T-helper 1 cell treated with Interleukin-12 subunit alpha and Interleukin-12 subunit beta and Interleukin-4 antibody, amounts not matched to agents 30 μg/mL and 1 μg/mL, for 36 hours (primary cell): Measurements from ENCODE around the gene POLR2J.

Source experiments
- H3K27ac Mint-ChIP-seq: one replicate; pipeline ENCODE4 v1.8.0; 2021; ENCODE audit warnings: mild to moderate bottlenecking, mixed read lengths
- H3K27me3 Mint-ChIP-seq: one replicate; pipeline ENCODE4 v1.8.0; 2021; ENCODE audit warnings: low read depth, mixed read lengths
- H3K36me3 Mint-ChIP-seq: one replicate; pipeline ENCODE4 v1.8.0; 2021; ENCODE audit warnings: low read depth, mixed read lengths
- H3K4me1 Mint-ChIP-seq: one replicate; pipeline ENCODE4 v1.8.0; 2021; ENCODE audit warnings: low read depth, mixed read lengths
- H3K4me3 Mint-ChIP-seq: one replicate; pipeline ENCODE4 v1.8.0; 2021; ENCODE audit warnings: mild to moderate bottlenecking, moderate library complexity, mixed read lengths
- H3K9me3 Mint-ChIP-seq: one replicate; pipeline ENCODE4 v1.8.0; 2021; ENCODE audit warnings: mixed read lengths

The POLR2J gene

DNA sequence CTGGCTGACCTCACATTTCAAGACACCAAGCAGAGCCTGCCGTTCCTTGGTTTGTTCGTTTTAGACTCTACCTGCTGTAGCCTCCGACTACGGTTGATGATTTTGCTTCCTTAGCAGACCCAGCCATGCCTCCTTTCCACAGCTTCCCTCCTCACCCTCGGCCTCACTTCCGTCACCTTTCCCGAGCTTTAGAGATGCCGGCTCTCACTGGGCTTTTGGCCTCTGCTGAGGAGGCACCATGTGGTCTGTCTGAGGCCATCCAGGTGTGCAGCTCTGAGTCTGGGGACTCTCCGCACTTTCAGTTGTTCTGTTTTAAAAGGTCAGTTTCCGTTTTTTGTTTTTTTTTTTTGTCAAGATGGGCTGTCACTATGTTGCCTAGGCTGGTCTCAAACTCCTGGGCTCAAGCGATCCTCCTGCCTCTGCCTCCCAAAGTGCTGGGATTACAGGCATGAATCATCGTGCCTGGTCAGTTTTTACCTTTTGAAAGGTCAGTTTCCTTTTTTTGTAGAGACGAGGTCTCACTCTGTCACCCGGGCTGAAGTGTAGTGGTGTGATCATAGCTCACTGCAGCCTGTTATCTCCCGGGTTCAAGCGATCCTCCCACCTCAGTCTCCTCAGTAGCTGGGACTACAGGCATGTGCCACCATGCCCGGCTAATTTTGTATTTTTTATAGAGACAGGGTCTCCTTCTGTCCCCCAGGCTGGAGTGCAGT lies 33.6 kb downstream of the POLR2J start:
- H3K4me1 Mint-ChIP-seq, result peaks cover 2% of the 10 kb centered on the region
- no peaks in the 10 kb centered on the region for H3K27me3 Mint-ChIP-seq
- H3K27ac Mint-ChIP-seq, result peak overlapping the region; percentile 18
- no peak overlapping the region for H3K4me3 Mint-ChIP-seq
- peaks cover 17% of the 10 kb centered on the region for H3K36me3 Mint-ChIP-seq
- no peaks in the 10 kb centered on the region for H3K9me3 Mint-ChIP-seq

DNA sequence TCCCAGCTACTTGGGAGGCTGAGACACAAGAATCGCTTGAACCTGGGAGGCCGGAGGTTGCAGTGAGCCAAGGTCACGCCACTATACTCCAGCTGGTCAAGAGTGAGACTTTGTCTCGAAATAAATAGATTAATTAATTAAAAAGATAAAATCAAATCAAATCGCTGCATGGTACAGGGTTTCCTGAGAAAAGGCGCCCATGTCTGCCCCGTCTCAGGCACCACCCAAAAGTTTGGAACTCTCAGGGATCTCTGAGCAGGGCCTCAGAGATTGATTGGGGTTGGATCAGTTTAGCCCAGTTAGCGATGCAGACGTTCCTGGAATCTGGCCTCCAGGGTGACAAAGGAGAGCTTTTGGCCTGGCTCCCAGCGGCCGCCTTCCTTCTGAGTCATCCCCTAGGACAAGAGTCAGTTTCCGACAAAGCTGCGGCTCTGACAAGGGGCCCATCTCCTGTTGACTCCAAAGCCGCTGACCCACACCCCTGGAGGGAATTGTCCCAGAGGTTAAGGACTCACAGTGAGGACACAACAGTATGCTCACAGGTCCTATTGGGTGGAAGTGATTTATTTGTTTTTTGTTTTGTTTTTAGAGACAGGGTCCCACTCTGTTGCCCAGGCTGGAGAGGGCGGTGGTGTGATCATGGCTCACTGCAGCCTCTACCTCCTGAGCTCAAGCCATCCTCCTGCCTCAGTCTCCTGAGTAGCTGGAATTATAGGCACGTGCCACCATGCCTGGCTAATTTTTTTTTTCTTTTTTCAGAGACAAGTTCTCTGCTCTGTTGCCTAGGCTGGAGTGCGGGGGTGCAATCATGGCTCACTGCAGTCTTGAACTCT lies 38.5 kb downstream of the POLR2J start:
- Mint-ChIP-seq H3K4me1 (peaks cover 11% of the 10 kb centered on the region), H3K9me3 (no peaks in the 10 kb centered on the region), H3K36me3 (peaks cover 14% of the 10 kb centered on the region), H3K4me3 (no peak overlapping the region), H3K27me3 (no peaks in the 10 kb centered on the region), H3K27ac (no peak overlapping the region)

DNA sequence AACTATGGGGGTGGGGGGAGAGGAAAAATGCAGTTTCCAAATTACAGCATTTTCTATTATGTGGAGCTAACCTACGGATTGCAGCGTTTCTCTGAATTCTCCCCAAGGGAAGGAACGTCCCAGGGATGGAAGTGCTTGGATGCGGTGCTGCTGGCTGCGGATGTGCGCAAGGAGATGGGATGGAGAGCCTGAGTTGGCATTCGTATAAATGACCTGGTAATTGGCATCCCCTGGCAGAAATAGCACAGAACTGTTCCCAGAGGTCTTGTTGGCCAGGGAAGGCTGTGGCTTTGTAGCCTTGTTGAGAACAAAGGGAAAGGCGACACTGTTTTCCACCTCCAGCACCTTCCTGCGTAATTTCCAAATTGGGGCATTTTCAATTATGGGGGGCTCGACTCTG lies 42.6 kb downstream of the POLR2J start:
- H3K4me1 Mint-ChIP-seq, result peaks cover 27% of the 10 kb centered on the region
- peaks cover 8% of the 10 kb centered on the region for H3K36me3 Mint-ChIP-seq
- no peaks in the 10 kb centered on the region for H3K9me3 Mint-ChIP-seq
- H3K27me3 Mint-ChIP-seq, result no peaks in the 10 kb centered on the region
- peak overlapping the region; percentile 56 for H3K4me3 Mint-ChIP-seq
- H3K27ac Mint-ChIP-seq, result no peak overlapping the region

DNA sequence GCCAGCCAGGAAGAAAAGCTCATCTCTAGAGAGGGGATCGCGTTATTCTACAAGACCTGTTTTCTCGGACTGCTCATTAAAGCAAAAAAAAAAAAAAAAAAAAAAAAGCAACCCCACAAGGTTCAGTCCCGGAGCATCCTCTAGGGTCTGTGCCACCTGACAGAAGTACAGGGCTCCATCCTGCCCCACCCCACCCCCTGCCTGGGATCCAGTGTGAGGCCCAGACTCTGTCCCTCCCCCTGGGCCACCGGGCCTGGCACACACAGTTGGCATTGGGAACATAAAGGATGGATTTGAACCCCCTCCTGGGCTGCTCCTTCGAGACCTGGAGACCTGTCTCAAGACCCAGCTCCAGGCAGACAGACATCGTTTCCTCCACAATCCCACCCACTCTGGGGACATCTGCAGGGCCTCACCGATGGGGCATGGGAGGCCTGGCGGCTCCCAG lies 44.7 kb downstream of the POLR2J start:
- Mint-ChIP-seq H3K27me3 (no peaks in the 10 kb centered on the region), H3K27ac (peak overlapping the region; percentile 81), H3K36me3 (peaks cover 11% of the 10 kb centered on the region), H3K4me1 (peaks cover 43% of the 10 kb centered on the region), H3K4me3 (peak overlapping the region; percentile 90), H3K9me3 (no peaks in the 10 kb centered on the region)

DNA sequence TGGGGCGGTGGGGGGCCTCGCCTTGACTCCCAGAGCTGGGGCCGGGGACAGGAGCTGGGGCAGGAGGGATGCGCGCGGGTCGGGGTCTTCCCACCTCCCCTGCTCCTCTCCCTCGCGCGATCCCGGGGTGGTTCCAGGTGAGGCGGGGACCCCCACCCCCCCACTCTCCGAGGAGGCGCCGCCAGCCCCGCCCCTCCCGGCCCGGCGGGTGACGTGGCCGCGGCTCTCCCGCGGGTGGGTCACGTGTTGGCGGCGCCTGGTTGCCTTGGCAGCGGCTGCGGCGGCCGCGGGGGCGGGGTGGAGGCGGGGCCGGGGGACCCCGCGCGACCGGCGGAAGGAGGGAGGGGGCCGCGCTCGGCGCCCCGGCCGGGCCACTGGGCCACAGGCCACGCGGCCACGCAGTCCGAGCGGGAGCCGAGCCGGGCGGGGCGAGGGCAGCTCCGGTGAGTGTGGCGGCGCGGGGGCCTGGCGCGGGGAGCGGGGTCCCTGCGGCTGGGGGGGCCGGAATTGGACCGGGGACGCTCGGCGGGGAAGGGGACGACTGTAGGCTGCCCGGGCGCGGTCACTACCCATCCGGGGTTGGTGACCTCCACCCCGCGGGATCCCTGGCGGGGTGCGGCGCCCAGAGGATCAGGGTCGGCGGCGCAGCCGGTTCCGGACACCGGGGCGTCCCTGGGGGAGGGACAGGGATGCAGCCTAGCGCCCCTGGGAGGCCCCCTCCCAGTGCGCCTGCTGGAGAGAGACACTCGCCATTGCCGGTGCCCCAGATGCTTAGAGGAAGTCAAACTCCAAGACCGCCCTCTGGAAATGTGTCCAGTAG lies 45.3 kb downstream of the POLR2J start, which contains the start of gene ORAI2:
Gene ORAI2, plus strand, starts transcription at position 357 of the 820 bp plus-strand sequence. CDS start 5,382 bp downstream, outside the sequence.
- peaks cover 11% of the 10 kb centered on the region for H3K36me3 Mint-ChIP-seq
- no peaks in the 10 kb centered on the region for H3K9me3 Mint-ChIP-seq
- H3K4me3 Mint-ChIP-seq, result peak within 1 kb of the TSS; percentile 90
- H3K4me1 Mint-ChIP-seq, result peaks cover 44% of the 10 kb centered on the region
- peak within 1 kb of the TSS; percentile 96 for H3K27ac Mint-ChIP-seq
- H3K27me3 Mint-ChIP-seq, result no peaks in the 10 kb centered on the region

DNA sequence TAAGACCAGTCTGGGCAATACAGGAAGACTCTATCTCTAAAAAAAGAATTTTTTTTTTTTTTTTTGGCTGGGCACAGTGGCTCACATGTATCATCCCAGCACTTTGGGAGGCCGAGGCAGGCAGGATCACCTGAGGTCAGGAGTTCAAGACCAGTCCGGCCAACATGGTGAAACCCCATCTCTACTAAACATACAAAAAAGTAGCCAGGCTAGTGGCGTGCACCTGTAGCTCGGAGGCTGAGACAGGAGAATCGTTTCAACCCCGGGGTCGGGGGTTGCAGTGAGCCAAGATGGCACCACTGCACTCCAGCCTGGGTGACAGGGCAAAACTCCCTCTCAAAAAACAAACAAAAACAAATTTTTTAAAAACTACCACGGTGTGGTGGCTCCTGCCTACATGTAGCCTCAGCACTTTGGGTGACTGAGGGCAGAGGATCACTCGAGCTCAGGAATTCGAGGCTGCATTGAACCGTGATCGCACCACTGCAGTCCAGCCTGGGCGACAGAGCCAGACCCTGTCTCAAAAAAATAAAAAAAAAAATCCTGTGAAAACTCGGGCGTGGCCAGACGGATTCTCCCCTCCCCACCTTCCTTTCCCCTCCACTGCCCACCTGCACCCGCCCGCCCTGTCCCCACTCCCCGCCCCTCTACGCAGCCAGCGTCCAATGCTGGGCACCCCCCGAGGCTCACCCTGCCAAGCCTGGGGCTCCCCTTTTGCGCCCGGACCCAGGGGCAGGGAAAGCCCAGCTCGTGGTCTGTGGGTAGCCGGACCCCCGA lies 46.1 kb downstream of the POLR2J start:
- peak overlapping the region; percentile 75 for H3K4me3 Mint-ChIP-seq
- peaks cover 11% of the 10 kb centered on the region for H3K36me3 Mint-ChIP-seq
- H3K27me3 Mint-ChIP-seq, result no peaks in the 10 kb centered on the region
- H3K27ac Mint-ChIP-seq, result peak overlapping the region; percentile 96
- H3K9me3 Mint-ChIP-seq, result no peaks in the 10 kb centered on the region
- peaks cover 48% of the 10 kb centered on the region for H3K4me1 Mint-ChIP-seq

DNA sequence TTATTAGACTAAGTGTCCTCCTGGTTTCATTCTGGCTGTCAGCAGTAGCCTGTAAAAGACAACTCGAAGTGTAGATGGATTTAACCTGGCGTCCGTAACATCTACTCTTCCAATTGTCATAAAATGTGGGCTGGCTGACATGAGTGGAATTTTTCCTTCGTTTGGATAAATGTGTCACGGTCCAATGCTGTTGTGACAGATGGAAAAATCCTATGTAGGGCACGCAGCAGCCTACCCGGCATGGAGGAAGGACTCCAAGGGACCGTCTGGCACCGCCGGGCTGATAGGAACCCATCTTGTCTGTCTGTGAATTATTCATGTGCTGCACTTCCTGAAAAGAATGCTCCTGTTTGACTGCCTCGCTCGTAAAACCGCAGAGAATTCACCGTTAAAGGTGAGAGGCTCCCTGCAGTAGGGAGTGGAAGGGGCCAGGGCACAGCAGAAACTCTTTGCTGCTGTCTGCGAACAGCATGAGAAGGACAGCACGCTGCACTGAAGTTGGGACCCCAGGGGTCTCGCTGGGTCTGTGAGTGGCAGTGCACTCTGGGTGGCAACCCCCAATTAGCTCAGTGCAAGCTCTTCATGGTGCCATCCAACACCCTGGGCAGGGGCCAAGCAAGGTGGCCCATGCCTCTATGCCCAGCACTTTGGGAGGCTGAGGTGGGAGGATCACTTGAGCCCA lies 47.0 kb downstream of the POLR2J start:
- H3K9me3 Mint-ChIP-seq, result no peaks in the 10 kb centered on the region
- H3K27me3 Mint-ChIP-seq, result no peaks in the 10 kb centered on the region
- peaks cover 54% of the 10 kb centered on the region for H3K4me1 Mint-ChIP-seq
- peaks cover 13% of the 10 kb centered on the region for H3K36me3 Mint-ChIP-seq
- H3K27ac Mint-ChIP-seq, result peak overlapping the region; percentile 96
- H3K4me3 Mint-ChIP-seq, result peak overlapping the region; percentile 75

DNA sequence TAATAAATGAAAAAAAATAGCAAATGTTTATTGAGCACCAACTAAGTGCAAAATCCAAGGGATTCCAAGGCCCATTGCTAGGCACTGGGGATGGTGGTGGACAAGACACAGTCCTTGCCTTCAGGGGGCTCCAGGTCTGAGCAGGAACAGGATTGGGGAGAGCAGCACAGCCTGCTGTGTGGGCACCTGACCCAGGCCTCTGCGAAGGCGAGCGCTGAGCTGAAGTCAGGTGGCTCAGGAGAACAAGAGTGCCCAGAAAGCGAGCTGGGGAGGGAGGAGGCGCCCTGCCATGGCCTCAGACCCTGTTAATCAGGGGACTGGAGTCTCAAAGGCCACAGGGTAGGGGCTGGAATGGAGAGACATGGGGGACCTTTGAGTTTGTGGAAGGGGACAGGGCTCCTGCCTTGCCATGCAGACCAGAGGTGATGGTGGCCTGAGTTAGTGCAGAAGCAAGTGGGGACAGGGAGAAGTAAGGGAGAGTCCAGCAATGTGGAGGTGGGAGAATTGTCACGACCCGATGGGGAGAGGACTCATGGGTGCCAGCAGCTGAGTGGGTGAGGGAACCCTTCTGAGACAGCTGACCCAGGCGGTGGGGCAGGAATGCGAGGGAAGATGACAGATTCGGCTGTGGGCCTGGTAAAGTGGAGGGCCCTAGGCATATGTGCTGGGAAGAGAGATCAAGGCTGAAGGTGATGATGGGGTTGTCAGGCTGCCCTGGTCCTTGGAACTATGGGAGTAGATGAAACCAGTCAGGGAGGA lies 49.4 kb downstream of the POLR2J start:
- H3K4me3 Mint-ChIP-seq, result peak overlapping the region; percentile 34
- H3K9me3 Mint-ChIP-seq, result no peaks in the 10 kb centered on the region

DNA sequence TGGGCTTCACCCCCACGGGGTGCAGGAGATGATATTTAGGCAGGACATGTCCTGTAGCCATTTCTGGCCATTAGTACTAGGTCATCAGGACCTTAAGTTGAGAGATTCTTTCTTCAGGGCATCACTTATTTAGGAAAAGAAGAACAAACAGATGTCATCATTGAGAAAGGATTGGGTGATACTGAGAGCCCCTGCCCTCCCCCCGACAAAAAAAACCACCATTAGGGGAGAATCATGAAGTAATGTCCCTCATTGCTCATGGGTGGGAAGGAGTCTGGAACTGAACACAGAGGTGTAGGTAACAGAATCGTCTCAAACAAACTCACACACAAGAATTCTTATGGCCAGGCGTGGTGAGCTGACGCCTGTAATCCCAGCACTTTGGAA lies 51.7 kb downstream of the POLR2J start:
- Mint-ChIP-seq H3K4me3 (peak overlapping the region; percentile 87), H3K27ac (peak overlapping the region; percentile 100), H3K4me1 (peaks cover 63% of the 10 kb centered on the region), H3K36me3 (peaks cover 33% of the 10 kb centered on the region), H3K9me3 (no peaks in the 10 kb centered on the region), H3K27me3 (no peaks in the 10 kb centered on the region)

More for the DNA sequence above, 49.4 kb downstream of the POLR2J start:
- H3K36me3 Mint-ChIP-seq, result peaks cover 31% of the 10 kb centered on the region
- peaks cover 64% of the 10 kb centered on the region for H3K4me1 Mint-ChIP-seq
- H3K27ac Mint-ChIP-seq, result peak overlapping the region; percentile 96
- no peaks in the 10 kb centered on the region for H3K27me3 Mint-ChIP-seq

DNA sequence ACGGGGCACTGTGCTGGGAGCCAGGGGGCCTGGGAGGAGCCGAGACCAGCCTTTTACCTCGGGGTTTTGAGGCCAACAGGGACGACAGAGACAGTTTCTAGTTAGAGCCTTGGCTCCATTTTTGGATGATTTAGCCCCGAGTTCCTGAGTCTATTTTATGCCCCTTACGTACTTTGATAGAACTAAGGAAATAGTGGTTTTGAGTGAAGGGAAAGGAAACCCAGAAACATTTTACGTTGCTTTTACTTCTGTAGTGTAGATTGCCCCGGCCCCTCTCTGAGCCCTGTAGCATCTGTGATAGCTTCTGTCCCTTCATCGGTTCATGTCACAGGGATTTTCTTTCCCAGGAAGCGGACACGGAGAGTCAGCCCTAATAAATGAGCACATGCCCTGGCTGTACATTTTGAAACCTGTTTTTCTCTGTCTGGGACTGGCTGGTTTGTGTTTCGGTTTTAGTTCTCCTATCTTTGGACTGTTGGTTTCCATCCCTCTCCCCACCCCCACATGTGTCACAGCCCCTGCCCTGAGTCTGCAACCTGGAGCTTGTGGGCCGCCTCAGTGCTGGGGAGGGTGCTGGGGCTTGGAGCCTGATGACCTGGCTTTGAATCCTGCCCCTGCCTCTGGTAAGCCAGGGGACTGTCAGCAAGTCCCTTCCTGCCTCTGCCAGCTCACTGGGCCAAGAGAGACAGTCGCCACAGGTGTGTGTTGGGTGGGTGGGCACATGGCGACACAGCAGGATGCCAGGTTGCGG lies 52.3 kb downstream of the POLR2J start:
- H3K4me3 Mint-ChIP-seq, result peak overlapping the region; percentile 87
- peak overlapping the region; percentile 100 for H3K27ac Mint-ChIP-seq
- no peaks in the 10 kb centered on the region for H3K9me3 Mint-ChIP-seq
- peaks cover 33% of the 10 kb centered on the region for H3K36me3 Mint-ChIP-seq
- H3K4me1 Mint-ChIP-seq, result peaks cover 57% of the 10 kb centered on the region
- H3K27me3 Mint-ChIP-seq, result no peaks in the 10 kb centered on the region

DNA sequence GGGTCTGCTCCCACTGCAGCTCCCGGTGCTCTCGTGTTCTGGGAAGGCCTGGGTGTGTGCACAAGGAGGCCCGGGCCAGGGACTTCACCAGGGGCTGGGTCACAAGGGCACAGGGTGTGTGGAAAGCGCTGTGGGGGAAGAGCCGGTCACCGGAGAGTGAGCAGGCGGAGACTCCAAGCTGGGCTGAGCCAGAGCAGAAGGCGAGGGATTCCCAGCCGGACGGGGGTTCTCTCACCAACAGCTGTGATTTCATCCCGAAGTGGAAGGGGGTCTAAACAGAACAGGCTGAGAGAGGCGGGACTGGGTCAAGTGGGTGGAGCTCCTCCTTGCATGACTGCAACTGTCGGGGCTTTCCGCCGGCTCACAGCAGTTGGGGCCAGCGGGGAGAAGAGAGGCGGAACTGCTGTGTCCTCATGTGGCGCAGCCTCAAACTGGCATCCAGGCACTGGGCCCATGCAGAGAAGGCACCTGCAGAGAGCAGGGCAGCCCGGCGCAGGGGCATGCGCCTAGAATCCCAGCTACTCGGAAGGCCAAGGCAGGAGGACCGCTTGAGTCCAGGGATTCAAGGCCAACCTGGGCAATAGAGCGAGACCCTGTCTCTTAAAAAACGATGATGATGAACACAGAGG lies 53.0 kb downstream of the POLR2J start:
- Mint-ChIP-seq H3K4me3 (peak overlapping the region; percentile 87), H3K4me1 (peaks cover 58% of the 10 kb centered on the region)

DNA sequence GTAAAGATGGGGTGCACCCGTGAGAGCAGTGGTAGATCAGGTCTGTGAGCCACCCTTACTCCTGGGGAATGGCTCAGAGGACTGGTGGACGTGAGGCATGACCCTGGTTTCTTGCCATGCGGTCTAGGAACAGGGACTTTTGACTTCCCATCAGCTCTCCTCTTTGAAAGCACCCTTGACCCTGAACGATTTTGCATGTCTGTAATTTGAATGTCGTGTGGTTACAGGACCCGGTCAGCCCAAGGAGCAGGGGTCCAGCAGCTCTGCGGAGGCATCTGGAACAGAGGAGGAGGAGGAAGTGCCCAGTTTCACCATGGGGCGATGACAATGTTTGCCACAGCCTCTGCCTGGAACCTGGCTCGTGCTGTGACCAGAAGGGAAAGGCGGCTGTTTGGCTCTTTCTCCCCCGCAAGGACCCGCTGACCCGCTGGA lies 53.9 kb downstream of the POLR2J start:
- Mint-ChIP-seq H3K27me3 (no peaks in the 10 kb centered on the region), H3K4me3 (peak overlapping the region; percentile 59), H3K27ac (peak overlapping the region; percentile 100), H3K9me3 (no peaks in the 10 kb centered on the region), H3K4me1 (peaks cover 61% of the 10 kb centered on the region), H3K36me3 (peaks cover 43% of the 10 kb centered on the region)

More for the DNA sequence above, 53.0 kb downstream of the POLR2J start:
- H3K9me3 Mint-ChIP-seq, result no peaks in the 10 kb centered on the region
- peak overlapping the region; percentile 100 for H3K27ac Mint-ChIP-seq
- H3K36me3 Mint-ChIP-seq, result peaks cover 37% of the 10 kb centered on the region
- no peaks in the 10 kb centered on the region for H3K27me3 Mint-ChIP-seq
